GM23338 (cell line): Measurements from ENCODE around the gene SYT17.

ENCODE experiments used
- CREB1 ChIP-seq: fragments of 250-450 bp; sonication (Bioruptor Pico); IDR thresholded peaks from 2 replicates; pipeline ENCODE4 v1.5.0; 2020; ENCODE audit warnings: low read depth, mild to moderate bottlenecking, moderate library complexity
- CTCF ChIP-seq, 2 experiments: fragments of 200-600 bp in 1 of 2; sonication (generic) in 1 of 2; conservative IDR thresholded peaks; 2 replicates each; pipeline versions ENCODE4 v1.5.1 to v1.6.1; 2016 to 2017; ENCODE audit warnings: antibody characterized with exemption in 2 of 2, low read depth in 2 of 2, mild to moderate bottlenecking in 2 of 2, moderate library complexity in 1 of 2
- ETS1 ChIP-seq: IDR thresholded peaks from 2 replicates; pipeline ENCODE4 v1.6.1; 2016; ENCODE audit warnings: antibody characterized with exemption
- EZH2 ChIP-seq: fragments of 200-600 bp; sonication (generic); IDR thresholded peaks from one replicate; pipeline ENCODE4 v1.8.0; 2017; ENCODE audit warnings: antibody characterized with exemption, mild to moderate bottlenecking, low read depth; ENCODE audit not compliant: unreplicated experiment
- EZH2phosphoT487 ChIP-seq: fragments of 200-600 bp; sonication (generic); IDR thresholded peaks from one replicate; pipeline ENCODE4 v1.8.1; 2018; ENCODE audit warnings: antibody characterized with exemption; ENCODE audit not compliant: unreplicated experiment
- JUNB ChIP-seq: IDR thresholded peaks from one replicate; pipeline ENCODE4 v1.6.1; 2016; ENCODE audit warnings: antibody characterized with exemption; ENCODE audit not compliant: unreplicated experiment
- NANOG ChIP-seq: IDR thresholded peaks from 2 replicates; pipeline ENCODE4 v1.6.1; 2016; ENCODE audit warnings: antibody characterized with exemption, borderline replicate concordance
- POLR2AphosphoS5 ChIP-seq: IDR thresholded peaks from 2 replicates; pipeline ENCODE4 v1.6.1; 2016; ENCODE audit warnings: antibody characterized with exemption, low read depth
- REST ChIP-seq: IDR thresholded peaks from one replicate; pipeline ENCODE4 v1.6.1; 2018; ENCODE audit warnings: antibody characterized with exemption; ENCODE audit not compliant: unreplicated experiment
- STAT1 ChIP-seq: IDR thresholded peaks from one replicate; pipeline ENCODE4 v1.6.1; 2016; ENCODE audit warnings: antibody characterized with exemption; ENCODE audit not compliant: unreplicated experiment
- ZNF114 ChIP-seq: fragments of 250-450 bp; sonication (Bioruptor Pico); IDR thresholded peaks from 2 replicates; pipeline ENCODE4 v1.5.0; 2020; ENCODE audit warnings: mild to moderate bottlenecking, moderate library complexity
- ZNF331 ChIP-seq: fragments of 250-450 bp; sonication (Bioruptor Pico); IDR thresholded peaks from 2 replicates; pipeline ENCODE4 v1.5.0; 2020; ENCODE audit warnings: low read depth, mild to moderate bottlenecking, moderate library complexity
- ZNF462 ChIP-seq: fragments of 250-450 bp; sonication (Bioruptor Pico); IDR thresholded peaks from 2 replicates; pipeline ENCODE4 v1.5.0; 2020; ENCODE audit warnings: mild to moderate bottlenecking, moderate library complexity

- TF ChIP-seq POLR2AphosphoS5 (no peak), CTCF (conservative IDR thresholded peaks at IDR 0.05; ENCODE audit: low read depth in 2 of 2) (no peak), CREB1 (CRISPR knock-in tag) (no peak), EZH2 (no peak), REST (no peak), JUNB (no peak), EZH2phosphoT487 (no peak), ZNF331 (no peak), NANOG (no peak), ETS1 (no peak), STAT1 (no peak), ZNF114 (no peak), ZNF462 (CRISPR knock-in tag) (no peak)
Measured at GRCh38 chr16:19126300-19126699, 41.7 kb upstream of the SYT17 start.
